ENCODE results near the gene FAM181B.
"Not testable (repeated sequence)": the region's sequence is repeated elsewhere in the genome, so short reads cannot be mapped to it uniquely, and the experiment has no call there.

Gene FAM181B

DNA sequence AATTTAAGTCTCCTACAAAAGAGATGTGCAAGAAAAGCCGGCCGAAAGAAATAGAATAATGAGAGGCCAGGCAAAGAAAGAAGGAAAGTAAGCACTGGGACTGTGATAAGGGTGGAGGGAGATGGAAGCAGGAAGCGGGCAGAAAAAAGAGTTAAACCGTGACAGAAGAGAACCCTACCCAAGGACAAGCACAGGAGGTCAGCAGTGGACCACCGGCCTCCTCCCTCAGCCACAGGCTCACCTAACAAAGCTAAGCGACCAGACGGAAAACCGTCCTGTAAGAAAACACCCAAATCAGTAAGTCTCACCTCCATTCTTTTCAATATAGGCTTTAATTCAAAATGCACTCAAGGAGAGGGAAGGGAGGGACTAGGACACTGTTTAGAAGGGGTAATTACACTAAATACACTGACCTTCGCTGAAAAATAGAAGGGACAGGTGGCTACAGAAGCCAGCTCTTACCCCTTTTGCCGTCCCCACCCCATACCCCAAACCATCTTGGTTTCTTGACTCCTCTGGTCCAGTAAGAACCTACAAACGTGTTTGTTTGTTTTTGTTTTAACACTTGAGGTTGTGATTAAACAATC is 1.9 kb downstream of the FAM181B start:
- no peak for DNase-seq

DNA sequence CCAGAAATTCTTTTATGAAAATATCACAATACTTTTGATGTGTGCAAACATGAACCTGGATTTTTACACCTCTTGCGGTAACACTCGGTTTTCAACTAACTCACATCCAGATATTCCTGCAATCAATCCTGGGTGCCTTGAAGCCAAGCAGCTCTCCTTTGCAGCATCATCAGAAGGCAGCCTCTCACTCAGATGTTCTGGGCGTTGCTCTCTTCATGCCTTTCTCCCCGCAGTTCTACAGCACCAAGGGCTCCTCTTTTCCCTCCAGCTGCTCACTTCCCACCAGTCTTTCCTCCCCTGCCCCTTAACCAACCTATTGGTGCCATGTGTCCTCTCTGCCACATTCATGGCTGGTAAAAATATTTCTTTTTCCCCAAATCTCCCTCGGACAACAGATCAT is 2.9 kb downstream of the FAM181B start:
- no peak for DNase-seq

DNA sequence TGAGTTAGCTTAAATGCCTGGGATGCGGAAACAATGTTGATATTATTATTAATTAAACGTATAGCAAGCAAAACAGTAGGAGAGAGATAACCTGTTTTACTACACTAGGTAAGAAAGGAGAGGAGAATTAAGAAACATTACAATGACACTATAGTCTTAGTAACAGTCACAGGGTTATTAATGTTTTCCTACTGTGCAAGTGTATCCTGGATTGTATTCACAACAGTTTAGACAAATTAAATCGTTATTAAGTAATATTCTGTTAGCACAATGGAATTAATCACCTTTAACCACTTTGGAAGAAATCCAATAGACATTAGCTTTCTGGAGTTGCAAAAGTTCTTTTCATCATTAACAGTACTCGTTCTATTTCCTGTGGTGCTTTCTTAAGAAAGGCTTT is 3.4 kb downstream of the FAM181B start:
- DNase-seq: no peak

DNA sequence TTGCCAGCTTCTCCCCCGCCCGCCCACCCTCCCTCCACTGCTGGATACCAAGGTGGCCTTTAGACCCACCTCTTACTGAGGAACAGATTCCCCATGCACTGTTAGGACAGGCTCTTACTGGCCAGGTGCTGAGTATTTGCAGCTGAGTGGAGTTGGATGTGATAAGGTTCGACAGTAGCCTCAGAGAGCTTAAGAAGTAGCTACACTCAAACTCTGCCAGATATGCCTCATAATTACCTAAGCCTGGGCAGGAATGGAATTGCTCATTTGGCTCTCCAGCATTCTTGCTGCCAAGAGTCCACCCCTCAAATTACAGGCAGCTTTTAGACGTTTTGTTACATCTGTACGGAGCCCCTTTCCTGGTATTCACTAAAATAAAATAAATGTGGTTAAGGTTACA is 9.6 kb downstream of the FAM181B start:
- DNase-seq: no peak

DNA sequence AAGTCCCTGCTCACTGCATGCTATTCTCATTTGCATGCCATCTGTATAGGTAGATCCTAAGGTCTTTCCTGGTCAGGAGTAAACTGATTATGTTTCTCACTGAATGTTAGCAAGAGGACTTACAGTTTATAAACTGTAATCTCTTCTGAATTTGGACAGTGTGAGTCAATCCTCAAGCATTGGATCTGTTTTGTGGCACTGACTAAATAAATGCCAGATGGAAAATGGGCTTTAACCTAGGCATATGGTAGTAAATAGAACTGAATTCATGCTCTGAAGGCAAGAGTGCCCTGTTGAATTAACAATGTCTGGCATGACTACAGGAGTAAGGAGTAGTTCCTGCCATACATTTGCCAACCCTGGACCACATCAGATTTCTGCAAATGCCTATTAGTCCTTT is 11.4 kb downstream of the FAM181B start:
- DNase-seq: no peak

DNA sequence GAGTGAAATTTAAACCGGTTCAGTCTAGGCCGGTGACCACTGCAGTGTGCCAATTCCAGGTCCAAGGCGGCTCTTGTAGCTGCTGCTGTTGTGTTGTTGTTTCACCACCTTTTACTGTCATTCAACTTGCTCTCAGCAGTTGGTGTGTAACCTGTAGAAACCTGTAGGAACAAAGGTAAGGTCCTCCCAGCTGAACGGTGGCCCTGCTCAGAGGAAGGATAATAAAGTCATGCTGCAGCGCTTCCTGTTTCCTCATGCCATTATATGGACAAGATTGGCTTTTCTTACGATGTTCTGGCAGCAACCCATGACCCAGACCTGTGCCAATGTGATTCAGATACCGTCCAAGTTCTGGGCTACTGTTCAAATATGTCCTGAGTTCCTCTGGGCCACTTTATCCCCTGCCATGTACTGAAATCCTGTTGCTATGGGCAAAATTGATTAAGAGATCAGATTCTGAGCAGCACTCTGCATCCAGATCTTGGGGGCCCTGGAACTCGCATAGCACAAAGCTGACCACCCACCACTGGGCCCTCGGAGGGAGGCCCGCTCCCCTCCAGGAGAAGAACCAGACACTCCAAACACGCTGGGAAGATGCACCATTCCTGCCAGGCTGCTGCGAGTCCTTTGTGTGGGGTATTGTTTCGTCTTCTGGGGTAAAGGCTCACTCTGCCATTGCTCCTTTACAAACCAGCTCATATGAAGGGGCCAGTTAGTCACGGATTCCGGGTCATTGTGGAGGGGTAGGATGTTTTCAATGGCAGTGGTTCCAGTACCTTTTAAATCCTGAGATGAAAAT is 13.2 kb downstream of the FAM181B start:
- no peak for DNase-seq

DNA sequence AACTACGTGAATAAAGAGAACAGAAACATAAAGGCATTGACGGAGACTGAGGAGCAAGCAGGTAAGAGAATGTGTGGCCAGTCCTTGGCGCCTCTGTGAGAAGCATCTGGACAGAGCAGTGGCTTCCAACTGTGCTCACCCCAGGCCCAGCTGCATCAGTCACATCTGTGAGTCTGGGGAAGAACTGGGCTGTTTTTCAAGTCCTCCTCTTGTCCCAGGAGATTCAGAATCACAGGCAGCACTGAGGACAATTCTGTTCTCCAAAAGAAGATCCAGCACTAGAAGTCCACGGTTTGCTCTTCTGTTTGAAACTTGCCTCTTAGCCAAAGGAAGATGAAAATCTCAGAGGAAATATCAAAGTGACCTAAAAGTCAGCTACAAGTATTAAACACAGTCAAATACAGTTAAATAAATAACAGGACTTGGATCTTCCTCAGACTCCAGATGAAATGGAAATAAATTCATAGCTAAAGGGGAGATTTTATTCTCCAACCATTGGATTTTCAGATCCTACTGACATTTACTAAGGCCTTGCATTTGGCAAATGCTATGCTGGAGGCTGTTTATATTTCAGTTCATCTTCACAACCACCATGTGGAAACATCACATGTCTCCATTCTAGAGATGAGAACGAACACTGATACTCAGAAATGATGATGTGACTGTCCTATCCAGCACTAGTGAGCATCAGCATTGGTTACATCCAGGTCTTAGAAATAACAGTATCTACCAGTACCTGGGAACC is 14.1 kb downstream of the FAM181B start:
- no peak for DNase-seq

DNA sequence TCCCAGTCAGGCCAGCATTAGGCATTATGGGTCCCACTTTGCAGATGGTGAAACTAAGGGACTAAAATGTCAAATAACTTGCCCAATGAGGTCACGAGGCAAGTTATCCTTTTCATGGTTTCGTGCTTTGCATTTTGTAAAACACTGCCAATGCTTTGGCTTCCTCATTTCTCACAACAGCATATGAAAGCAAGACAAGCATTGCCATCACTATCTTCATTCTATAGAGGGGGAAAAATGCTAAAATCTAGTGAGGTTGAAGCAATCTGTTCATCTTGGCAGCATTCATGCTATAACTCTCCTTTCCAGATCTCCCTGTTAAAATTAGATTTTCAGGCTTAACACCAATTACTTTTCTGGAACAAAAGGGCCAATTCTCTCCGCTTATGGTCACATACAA is 14.8 kb downstream of the FAM181B start:
- no peak for DNase-seq

DNA sequence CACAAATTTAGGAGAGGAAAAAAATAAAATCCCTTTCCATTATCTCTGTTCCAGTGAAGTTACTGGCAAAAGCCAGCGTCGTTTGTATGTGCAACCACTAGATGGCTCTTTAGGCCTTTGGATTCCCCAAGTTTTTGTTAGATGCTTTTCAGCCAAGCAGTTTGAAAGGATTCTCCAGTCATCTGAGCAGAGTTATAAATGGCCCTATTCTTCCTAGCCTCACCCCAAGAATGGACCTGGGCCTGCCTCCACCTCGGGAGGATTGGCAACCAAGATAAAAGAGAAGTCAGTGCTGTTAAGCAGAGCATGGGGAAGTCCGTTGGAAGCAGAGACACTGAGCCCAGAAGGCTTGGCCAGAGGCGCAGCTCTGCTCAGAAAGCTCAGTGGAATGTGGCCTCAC is 15.4 kb downstream of the FAM181B start:
- DNase-seq: no peak

DNA sequence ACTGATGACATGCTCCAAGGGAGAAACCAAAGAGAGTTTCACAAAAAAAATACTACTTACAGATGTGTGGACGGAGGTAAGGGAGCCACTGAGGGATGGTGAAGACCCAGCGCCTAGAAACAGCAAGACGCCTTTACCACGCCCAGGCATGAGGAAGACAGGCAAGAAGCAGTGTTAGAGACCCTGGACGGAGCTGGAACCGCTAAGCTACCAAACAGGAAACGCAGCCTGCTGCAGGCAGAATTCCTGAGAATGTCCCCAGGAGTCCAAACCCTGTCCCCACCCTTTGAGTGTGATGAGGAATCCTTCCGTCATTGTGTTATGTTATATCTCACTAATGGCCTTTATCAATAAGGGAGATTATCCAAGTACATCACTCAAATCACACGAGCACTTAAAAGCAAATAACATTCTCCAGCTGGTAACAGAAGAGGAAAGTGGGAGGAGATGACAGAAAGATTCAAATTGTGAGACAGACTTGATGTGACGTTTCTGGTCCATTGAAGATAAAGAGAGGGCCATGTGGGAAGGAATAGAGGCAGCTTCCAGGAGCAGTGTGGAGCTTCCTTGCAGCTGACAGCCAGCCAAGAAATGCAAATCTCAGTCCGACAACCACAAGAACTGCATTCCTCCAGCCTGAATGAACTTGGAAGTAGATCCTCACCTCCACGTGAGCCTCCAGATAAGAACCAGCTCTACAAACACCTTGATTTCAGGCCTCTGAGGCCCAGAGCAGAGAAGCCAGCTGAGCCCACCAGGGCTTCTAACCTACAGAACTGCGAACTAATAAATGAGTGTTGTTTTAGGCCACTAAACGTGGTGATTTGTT is 19.1 kb downstream of the FAM181B start:
- DNase-seq: no peak

DNA sequence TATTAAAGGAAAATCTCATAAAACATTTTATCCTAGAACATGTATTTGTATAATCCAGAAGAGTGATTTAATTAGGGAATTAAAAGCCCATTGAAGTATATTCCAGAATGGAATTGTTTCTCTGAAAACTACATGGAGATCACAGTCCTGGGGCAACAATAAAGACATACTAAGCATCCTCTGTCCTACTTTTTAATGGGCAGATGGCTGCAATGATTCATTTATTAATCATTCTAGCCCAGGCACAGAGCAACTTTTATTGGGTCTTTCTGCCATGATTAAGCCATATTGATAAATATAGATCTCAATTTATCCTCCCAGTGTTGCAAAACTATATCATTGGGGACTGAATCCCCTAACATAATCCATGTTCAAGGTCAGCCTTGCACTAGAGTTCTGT is 22.0 kb downstream of the FAM181B start:
- no peak for DNase-seq

DNA sequence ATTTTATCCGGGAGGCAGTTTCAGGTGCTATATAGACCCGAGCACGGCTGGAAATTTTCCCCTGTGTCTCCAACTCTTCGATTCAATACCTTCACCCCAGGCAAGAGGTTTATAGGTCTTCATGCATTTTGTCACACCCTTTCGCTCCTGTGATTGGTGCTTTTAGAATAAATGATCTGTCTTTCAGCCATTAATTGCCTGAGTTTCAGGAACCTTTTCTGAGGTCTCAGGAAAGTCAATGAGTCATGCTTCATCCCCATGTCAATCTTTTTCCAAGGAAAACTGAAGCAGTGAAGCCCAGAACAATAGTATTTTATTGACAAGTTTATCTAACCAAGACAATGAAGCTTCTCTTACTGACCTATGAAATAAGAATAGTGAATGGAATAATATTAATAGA is 29.9 kb downstream of the FAM181B start:
- DNase-seq: no peak

DNA sequence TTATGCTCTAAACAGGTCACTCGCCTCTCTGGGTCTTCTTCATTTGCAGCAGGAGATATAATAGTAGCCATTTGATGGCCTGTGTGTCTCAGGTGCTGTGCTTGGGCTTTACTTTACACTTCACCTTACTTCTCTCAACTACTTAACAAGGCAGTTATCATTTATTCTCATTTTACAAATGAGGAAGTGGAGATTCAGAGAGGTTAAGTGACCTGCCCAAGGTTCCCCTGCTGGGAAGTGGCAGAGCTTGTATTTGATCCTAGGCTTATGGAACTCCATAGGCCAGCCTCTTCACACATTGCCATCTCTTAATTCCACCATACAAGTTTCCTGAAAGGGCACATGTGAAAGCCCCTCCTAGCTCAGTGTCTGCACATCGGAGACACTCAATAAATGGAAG is 30.4 kb downstream of the FAM181B start:
- no peak for DNase-seq

DNA sequence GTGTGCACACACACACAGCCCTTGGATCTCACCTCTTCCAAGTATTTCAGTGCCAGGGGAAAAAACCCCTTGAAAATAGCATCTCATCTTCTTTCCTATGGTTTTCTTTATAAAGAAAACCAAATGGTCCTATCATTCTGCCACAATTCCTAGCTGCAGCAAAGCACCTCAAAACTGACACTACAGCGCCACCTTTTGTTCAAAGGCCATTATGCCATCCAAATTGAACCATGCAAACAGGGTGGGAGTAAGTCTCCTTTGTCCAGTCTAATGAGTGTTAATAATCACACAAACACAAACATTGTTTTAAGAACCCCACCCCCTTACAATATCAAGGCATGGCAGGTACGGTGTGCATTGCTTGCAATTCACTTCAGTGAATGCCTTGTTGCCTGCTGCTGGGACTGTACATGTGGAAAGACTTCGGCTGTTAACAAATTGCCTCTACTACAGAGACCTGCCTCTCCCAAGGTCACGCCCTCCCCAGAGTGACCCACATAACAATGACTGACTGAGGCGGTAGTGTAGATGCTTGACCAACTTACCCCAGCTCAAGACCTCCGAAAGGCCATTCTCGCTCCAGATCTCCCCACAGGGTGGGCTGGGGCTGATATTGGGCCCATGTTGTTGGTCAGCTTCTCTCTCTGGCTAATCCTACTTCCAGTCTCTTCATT is 31.7 kb downstream of the FAM181B start:
- no peak for DNase-seq

DNA sequence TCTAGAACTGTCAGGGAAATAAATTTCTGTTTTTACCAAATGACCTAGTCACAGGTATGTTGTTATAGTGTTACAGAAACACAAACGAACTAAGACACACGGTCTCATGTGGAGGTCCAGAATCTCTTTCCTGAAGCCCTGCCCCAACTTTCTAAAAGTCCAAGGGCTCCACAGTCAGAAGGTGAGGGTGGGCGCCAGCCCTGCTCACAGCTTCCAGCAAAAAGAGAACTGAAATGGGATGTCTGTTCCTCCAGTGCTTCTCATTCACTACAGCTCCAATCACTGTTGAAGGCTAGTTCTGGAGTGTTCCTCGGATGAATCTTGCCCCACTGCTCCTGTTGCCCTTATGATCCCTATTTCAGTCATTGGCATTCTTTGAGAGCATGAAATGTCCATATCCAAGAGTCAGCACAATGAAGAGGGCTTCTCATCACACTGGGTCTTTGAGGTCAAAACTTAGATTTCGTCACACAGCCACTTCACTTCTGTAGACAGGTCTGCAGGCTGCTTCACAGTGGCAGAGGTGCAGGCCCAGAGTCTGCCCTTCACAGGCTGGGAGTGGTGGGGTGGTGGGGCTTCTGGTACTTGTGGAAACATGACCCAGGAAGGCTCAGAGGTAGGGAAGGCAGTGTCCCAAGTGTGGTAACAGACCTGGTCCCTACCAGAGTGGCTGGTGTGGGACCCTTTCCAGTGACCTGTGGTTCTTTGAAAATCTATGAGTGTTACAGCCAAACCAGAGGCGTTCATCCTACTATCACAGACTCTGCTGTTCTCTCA is 34.9 kb downstream of the FAM181B start:
- DNase-seq: no peak

DNA sequence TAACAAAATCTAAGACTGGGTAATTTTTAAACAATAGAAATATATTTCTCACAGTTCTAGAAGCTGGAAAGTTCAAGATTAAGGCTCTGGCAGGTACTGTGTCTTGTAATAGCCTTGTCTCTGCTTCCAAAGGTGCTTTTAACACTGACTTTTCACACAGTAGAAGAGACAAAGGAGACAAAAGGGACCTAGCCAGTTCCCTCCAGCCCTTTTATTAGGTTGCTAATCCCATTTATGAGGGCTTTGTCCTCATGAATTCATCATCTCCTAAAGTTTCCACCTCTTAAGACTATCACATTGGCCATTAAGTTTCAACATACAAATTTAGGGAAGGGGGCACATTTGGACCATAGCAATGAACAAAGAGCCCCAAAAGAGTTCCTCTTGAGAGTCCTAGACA is 40.7 kb downstream of the FAM181B start:
- no peak for DNase-seq

DNA sequence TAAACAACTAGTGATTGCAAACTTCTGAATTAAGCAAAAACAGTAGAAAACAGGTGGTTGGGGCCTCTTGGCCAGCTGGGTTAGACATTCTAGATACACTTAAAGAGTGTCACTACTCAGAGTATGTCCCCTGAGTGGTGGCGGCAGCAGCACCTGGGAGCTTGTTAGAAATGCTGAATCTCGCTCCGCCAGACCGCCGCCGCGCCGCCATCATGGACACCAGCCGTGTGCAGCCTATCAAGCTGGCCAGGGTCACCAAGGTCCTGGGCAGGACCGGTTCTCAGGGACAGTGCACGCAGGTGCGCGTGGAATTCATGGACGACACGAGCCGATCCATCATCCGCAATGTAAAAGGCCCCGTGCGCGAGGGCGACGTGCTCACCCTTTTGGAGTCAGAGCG is 44.3 kb downstream of the FAM181B start:
- DNase-seq: not testable (repeated sequence)

DNA sequence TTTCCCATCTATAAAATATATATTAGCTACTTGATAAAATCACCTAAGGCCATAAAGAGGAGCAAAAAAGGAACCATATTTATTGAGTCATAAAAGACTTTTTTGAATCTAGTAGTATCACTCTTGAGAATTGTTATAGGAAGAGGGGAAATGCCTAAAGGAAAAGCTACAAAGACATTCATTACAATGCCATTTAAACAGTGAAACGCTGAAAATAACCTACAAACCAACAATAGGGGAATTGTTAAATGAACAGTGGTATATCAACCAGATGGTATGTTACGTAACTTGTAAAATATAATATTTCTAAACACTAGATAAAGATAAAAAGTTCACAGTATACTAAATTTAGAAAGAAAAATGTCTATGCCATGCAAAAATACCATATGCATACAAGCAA is 47.5 kb downstream of the FAM181B start:
- no peak for DNase-seq

DNA sequence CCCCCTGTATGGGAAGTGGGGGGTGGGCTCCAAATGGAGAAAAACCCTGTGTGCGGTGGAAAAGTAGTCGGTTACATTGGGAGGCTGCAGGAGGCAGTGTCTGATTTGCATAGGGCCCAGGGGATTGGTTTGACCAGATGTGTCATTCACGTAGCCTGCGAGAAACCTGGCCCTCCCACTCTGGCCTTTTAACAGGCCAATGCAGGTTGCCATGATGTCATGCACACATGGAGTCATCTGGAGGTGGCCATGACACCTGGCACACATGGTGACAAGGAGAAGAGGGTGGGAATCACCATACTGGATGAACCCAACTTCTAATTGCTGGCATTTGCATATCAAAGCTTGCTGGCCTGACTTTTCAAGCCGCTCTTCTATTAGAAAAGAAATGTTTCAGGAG is 50.6 kb downstream of the FAM181B start:
- no peak for DNase-seq

DNA sequence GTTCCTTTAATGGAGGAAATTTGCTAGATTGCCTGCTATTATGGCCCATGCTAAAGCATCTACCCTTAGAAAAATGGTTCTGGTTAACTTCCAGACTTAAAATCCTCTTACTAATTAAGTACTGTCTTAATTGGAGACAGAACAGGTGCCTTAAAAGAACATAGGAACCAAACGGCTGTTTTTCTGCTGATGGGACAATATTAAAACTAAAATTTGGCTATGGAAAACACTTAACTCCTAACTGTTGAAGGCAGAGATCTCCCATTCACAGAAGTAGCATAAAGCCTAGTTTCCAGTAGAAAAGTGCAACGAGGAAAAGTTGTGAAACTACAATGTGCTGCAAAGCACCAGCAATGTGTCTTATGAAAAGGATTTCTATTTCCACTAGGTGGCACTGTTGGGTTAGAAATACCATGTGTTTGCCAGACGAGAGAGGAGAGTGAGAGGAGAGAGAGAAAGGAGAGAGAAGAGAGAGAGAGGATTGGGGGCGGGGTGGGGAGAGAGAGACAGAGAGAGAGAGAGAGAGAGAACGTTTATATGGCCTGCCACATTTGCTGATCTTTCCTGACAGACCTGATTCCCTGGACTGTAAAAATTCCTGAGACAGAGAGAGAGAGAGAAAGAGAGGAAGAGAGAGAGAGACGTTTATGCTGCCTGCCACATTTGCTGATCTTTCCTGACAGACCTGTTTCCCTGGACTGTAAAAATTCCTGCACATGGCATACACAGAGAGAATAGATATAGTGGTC is 51.5 kb downstream of the FAM181B start:
- DNase-seq: no peak

DNA sequence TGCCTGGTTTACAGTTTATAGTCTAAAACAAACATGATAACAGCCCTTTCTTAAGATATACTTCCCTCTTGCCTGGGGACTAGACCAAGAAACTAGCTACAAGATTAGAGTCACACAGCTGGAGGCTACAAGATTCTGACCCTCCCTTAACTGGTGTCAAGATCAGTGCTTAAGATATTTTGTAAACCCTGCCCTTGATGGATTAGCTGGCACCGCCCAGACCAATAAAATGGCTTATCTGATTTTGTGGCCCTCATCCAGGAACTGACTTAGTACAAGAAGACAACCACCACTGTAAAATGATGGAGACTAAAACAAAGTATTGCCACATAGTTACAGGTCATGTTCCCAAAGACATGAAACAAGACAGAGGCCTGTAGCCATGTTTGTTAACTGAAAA is 53.4 kb downstream of the FAM181B start:
- DNase-seq: no peak
